T47D (cell line): ENCODE results near the gene IL9R.
"Not testable (repeated sequence)": the region's sequence is repeated elsewhere in the genome, so short reads cannot be mapped to it uniquely, and the experiment has no call there.

Source experiments
- DNase-seq, 2 experiments: peaks; one replicate each; pipeline versions ENCODE4 v3.0.0 to v3.0.0-alpha.2; 2011 to 2012; ENCODE audit warnings: low read depth in 1 of 2, low spot score in 1 of 2
- JUND ChIP-seq: IDR thresholded peaks from 2 replicates; pipeline ENCODE4 v1.6.1; 2012; ENCODE audit warnings: low read depth
- in situ Hi-C: cut with HindIII; loops from 2 replicates; pipeline ENCODE4 v1.10.0; 2016; ENCODE audit warnings: low sequenced_read_pairs, low pct_unique_long_range_greater_than_20kb

IL9R gene

GRCh38 chrX:155968791-155969190 lies 28.7 kb upstream of the IL9R start:
- TF ChIP-seq JUND: no peak
- in situ Hi-C loops: no loop called here
- no peak for DNase-seq

- peak in 1 of 2 experiments; percentile 36 for DNase-seq
Measured at GRCh38 chrX:155971658-155972057, 25.8 kb upstream of the IL9R start.

GRCh38 chrX:155972241-155972640 lies 25.3 kb upstream of the IL9R start:
- DNase-seq, in situ Hi-C loops: not testable (repeated sequence)

More at GRCh38 chrX:155971658-155972057, 25.8 kb upstream of the IL9R start:
- in situ Hi-C loops: not testable (repeated sequence)

GRCh38 chrX:155983326-155983725 lies 14.2 kb upstream of the IL9R start:
- no peak for TF ChIP-seq JUND
- in situ Hi-C loops: no loop called here
- DNase-seq: no peak

- DNase-seq: no peak
- in situ Hi-C loops: no loop called here
- TF ChIP-seq JUND: no peak
Measured at GRCh38 chrX:155985208-155985607, 12.3 kb upstream of the IL9R start.

- DNase-seq, in situ Hi-C loops: not testable (repeated sequence)
Measured at GRCh38 chrX:155986995-155987394, 10.5 kb upstream of the IL9R start.

- in situ Hi-C loops: no loop called here
- no peak for DNase-seq
- TF ChIP-seq JUND: no peak
Measured at GRCh38 chrX:155988859-155989258, 8.6 kb upstream of the IL9R start.

- TF ChIP-seq JUND: no peak
- no peak for DNase-seq
- in situ Hi-C loops: no loop called here
Measured at GRCh38 chrX:155993421-155993820, 4.1 kb upstream of the IL9R start.

GRCh38 chrX:155995321-155995875 lies 2.1 kb upstream of the IL9R start:
- no peak for TF ChIP-seq JUND
- in situ Hi-C loops: no loop called here
- DNase-seq: no peak

- in situ Hi-C loops: no loop called here
- no peak for TF ChIP-seq JUND
- DNase-seq: no peak
Measured at GRCh38 chrX:155998116-155998515, 620 bp downstream of the IL9R start.

- DNase-seq: no peak
- in situ Hi-C loops: no loop called here
- TF ChIP-seq JUND: no peak
Measured at GRCh38 chrX:155998761-155999510, 1.4 kb downstream of the IL9R start.

GRCh38 chrX:155999751-156000150 lies 2.3 kb downstream of the IL9R start:
- DNase-seq, in situ Hi-C loops: not testable (repeated sequence)

- TF ChIP-seq JUND: no peak
- DNase-seq: no peak
- in situ Hi-C loops: no loop called here
Measured at GRCh38 chrX:156000361-156000926, 2.9 kb downstream of the IL9R start.
